Measurements from ENCODE around the gene MOV10. TPM values are rescaled to one million over a fixed set of nuclear protein-coding genes. Genes with fewer than 3 reads are reported as not detected.

MOV10 gene
- total and polyA plus RNA-seq, 10 of the 15 experiments (the other 5 are each of a cell fraction or from before 2014, with no cell fraction given): 21.0 to 80.3 (median 49.8) TPM

DNA sequence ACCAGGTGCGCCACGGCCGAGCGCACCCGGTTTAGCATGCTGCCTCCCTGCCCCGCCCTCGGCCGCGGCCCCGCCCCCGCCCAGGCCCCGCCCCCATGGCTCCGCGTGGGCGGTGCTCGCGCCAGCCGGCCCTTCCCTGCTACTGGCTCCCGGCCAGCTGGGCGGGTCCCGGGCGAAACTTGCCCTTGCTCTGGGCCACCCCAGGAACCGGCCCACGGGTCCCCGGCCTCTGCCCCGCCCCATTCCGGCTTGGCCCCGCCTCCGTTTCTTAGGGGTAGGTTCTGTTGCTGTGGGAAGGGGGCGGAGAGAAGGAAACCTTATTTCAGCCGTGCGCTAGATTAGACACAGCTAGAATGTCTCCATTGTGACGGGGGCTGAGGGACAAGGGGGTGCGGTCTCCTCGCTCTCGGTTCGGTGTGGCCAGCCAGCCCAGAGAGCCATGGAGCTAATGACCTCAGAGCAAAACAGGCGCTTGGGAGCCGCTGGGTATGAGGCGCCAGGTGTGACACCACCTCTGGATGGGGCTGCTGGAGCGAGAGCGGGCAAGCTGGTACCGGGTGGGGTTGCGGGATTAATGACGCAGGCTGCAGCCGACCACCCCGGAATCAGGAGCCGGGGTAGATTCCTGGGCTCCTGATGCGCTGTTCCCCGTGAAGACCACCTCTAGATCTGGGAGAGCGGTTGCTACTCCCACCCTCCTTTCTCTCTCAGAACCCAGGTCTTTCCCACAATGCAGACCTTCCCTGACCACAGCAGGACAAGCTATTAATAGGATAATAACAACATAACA lies 41.0 kb downstream of the MOV10 start, which contains the start of gene PPM1J:
Gene PPM1J (minus strand): TSS at position 69 of the 790 bp plus-strand sequence. CDS start 31 bp downstream, at position 38.
- FAIRE-seq (peak; percentile 86), DNase-seq (ENCODE audit: low read depth, low spot score) (peak; percentile 60), ATAC-seq (peak; percentile 87)
- Histone ChIP-seq H3K9me3 (replicated peaks; ENCODE audit: control insufficient read depth, insufficient read depth, low read length) (no peaks in the 10 kb centered on the region), H3K4me3 (peak within 1 kb of the TSS; percentile 79), H3K4me1 (ENCODE audit: control insufficient read depth, insufficient read depth, low read length) (peaks cover 22% of the 10 kb centered on the region), H3K4me2 (ENCODE audit: control insufficient read depth, insufficient read depth) (peak within 1 kb of the TSS; percentile 98), H3K27me3 (replicated peaks in 1 of 2; ENCODE audit: control insufficient read depth in 2 of 2, insufficient read depth in 2 of 2, low read length in 1 of 2) (peaks cover 0 to 3% of the 10 kb centered on the region in 2 experiments; a peak in 1 of 4 replicates), H3K9ac (ENCODE audit: control insufficient read depth, insufficient read depth, low read length) (peak within 1 kb of the TSS; percentile 31; the same call in 1 of the 2 replicates), H3K79me2 (ENCODE audit: control insufficient read depth, insufficient read depth, low read length) (no peaks in the 10 kb centered on the region), H3K27ac (ENCODE audit: control insufficient read depth, insufficient read depth) (no peak within 1 kb of the TSS), H3K36me3 (ENCODE audit: control insufficient read depth in 2 of 2, insufficient read depth in 2 of 2, low read length in 1 of 2) (no peaks in the 10 kb centered on the region), H2AFZ (ENCODE audit: control insufficient read depth, low read depth, low read length) (peak within 1 kb of the TSS; percentile 79), H4K20me1 (ENCODE audit: control insufficient read depth, insufficient read depth) (0 out of 2 replicates have a peak, but pooled peaks cover 3% of the 10 kb centered on the region)
- CTCF ChIA-PET: interaction anchor here (0.6 to 10.8 kb wide), 47 partner anchors 7 to 1096 kb away, joined by 3 to 428 read pairs (median 5); partner anchors contain the start of genes LRIG2, MOV10 and SLC16A1
- SMC1A ChIA-PET (ENCODE audit: uncharacterized antibody, unreplicated experiment): interaction anchor here (0.6 to 8.7 kb wide), 19 partner anchors 11 to 357 kb away, joined by 3 to 178 read pairs (median 6); partner anchors contain the start of genes LRIG2, MOV10 and ST7L
- in situ Hi-C loops (cut with MboI) (loop anchor here (5.0 kb wide), 2 partner anchors 92 to 327 kb away; no protein-coding TSS in a partner anchor), intact Hi-C loops (cut with micrococcal nuclease; ENCODE audit: unreplicated experiment) (loop anchor here (1.0 to 10.0 kb wide), 10 partner anchors 89 to 962 kb away; partner anchors contain the start of genes CAPZA1, LRIG2, MAGI3 and SLC16A1)
- POLR2A ChIA-PET: interaction anchor here (0.6 to 1.7 kb wide), 13 partner anchors 11 to 357 kb away, joined by 3 to 9 read pairs (median 5); partner anchors contain the start of genes CAPZA1, CTTNBP2NL, LRIG2 and ST7L
- WGBS (ENCODE audit: insufficient coverage, insufficient replicate concordance, low lambda C conversion rate, missing lambda C conversion rate): 0% methylated on average over 27 of the region's 51 CpGs
- BruUV-seq (replicated peaks): no TSS peak
- RAD21 ChIA-PET (ENCODE audit: unreplicated experiment): interaction anchor here (0.6 to 8.6 kb wide), 35 partner anchors 11 to 1189 kb away, joined by 3 to 192 read pairs (median 4); partner anchors contain the start of genes AP4B1, CAPZA1, CTTNBP2NL and LRIG2
- TF ChIP-seq SPI1 (IDR thresholded peaks at IDR 0.05; ENCODE audit: borderline replicate concordance, insufficient read depth, low read depth, low read length) (no peak), CEBPZ (IDR thresholded peaks at IDR 0.05; ENCODE audit: low read depth, low read length) (no peak), SREBF2 (IDR thresholded peaks at IDR 0.05; ENCODE audit: low read length) (no peak), EGR1 (IDR thresholded peaks at IDR 0.05; ENCODE audit: borderline replicate concordance in 1 of 2, low read depth in 2 of 2, low read length in 2 of 2) (peak in 1 of 2 experiments; percentile 70; a peak in 2 of 3 replicates), CHD4 (IDR thresholded peaks at IDR 0.05) (no peak), IKZF1 (conservative IDR thresholded peaks at IDR 0.05) (no peak; the same call in 1 of the 2 replicates), FOXK2 (IDR thresholded peaks at IDR 0.05) (no peak), POU2F2 (IDR thresholded peaks at IDR 0.05; ENCODE audit: borderline replicate concordance, low read depth, low read length) (no peak), BCLAF1 (IDR thresholded peaks at IDR 0.05) (no peak), HDGF (IDR thresholded peaks at IDR 0.05) (peak; percentile 67)
- TF ChIP-seq, protein P1, sequence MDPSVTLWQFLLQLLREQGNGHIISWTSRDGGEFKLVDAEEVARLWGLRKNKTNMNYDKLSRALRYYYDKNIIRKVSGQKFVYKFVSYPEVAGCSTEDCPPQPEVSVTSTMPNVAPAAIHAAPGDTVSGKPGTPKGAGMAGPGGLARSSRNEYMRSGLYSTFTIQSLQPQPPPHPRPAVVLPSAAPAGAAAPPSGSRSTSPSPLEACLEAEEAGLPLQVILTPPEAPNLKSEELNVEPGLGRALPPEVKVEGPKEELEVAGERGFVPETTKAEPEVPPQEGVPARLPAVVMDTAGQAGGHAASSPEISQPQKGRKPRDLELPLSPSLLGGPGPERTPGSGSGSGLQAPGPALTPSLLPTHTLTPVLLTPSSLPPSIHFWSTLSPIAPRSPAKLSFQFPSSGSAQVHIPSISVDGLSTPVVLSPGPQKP (IDR thresholded peaks at IDR 0.05; ENCODE audit: low read depth, low read length): no peak

All from GM12878 (cell line).